Neutrophil (primary cell): Measurements from ENCODE around the gene UMOD.

Source experiments
- H3K27ac ChIP-seq: fragments of 200-600 bp; sonication (generic); 2 replicates; pipeline ENCODE4 v1.5.1; 2016; ENCODE audit warnings: mild to moderate bottlenecking, moderate library complexity
- H3K27me3 ChIP-seq: fragments of 200-600 bp; sonication (generic); 2 replicates; pipeline ENCODE4 v1.6.0; 2016; ENCODE audit warnings: mild to moderate bottlenecking
- H3K36me3 ChIP-seq: fragments of 200-600 bp; sonication (generic); 2 replicates; pipeline ENCODE4 v1.5.1; 2017
- H3K4me1 ChIP-seq, 2 experiments: fragments of 200-600 bp in 1 of 2; sonication (generic) in 1 of 2; 1 replicate in 1 of 2; 2 replicates in 1 of 2; pipeline versions ENCODE4 v1.5.1 to v1.6.1; 2013 to 2016; ENCODE audit warnings: low read depth in 1 of 2, low read length in 1 of 2, mild to moderate bottlenecking in 1 of 2, moderate library complexity in 1 of 2; ENCODE audit not compliant: control insufficient read depth in 1 of 2, insufficient read depth in 1 of 2
- H3K4me3 ChIP-seq, 2 experiments: fragments of 200-600 bp in 1 of 2; sonication (generic) in 1 of 2; 1 replicate in 1 of 2; 2 replicates in 1 of 2; pipeline ENCODE4 v1.5.1; 2013 to 2016; ENCODE audit warnings: low read depth in 1 of 2, low read length in 1 of 2, mild to moderate bottlenecking in 1 of 2, moderate library complexity in 1 of 2
- H3K9me3 ChIP-seq: fragments of 200-600 bp; sonication (generic); 2 replicates; pipeline ENCODE4 v1.5.1; 2016
- TF ChIP-seq, protein P1 (sequence below): fragments of 200-600 bp; sonication (generic); IDR thresholded peaks from 2 replicates; pipeline ENCODE4 v1.5.1; 2016; ENCODE audit warnings: antibody characterized with exemption

The UMOD gene

DNA sequence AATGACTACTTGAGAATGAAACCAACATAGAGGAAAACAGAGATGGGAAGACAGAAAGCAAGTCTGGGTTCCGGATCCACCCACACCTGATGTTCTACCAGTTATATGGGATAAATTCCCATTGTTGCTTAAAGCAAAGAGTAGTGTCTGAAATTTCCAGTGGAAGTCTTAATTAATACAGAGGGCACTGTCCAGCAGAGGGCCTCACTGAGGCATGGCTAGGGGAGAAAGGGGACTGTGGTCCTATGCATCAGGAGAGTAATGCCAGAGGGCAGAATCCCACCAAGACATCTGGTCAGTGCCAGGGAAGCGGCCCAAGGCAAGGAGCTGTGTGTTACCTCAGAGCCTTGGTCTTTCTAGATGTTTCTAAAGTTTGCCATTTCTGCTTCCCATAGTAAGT, 7.5 kb upstream of the UMOD start:
- no peak overlapping the region for H3K27ac ChIP-seq
- H3K27me3 ChIP-seq, result no peaks in the 10 kb centered on the region
- no peaks in the 10 kb centered on the region for H3K9me3 ChIP-seq
- no peaks in the 10 kb centered on the region for H3K4me1 ChIP-seq
- no peaks in the 10 kb centered on the region for H3K36me3 ChIP-seq
- TF ChIP-seq, protein P1, sequence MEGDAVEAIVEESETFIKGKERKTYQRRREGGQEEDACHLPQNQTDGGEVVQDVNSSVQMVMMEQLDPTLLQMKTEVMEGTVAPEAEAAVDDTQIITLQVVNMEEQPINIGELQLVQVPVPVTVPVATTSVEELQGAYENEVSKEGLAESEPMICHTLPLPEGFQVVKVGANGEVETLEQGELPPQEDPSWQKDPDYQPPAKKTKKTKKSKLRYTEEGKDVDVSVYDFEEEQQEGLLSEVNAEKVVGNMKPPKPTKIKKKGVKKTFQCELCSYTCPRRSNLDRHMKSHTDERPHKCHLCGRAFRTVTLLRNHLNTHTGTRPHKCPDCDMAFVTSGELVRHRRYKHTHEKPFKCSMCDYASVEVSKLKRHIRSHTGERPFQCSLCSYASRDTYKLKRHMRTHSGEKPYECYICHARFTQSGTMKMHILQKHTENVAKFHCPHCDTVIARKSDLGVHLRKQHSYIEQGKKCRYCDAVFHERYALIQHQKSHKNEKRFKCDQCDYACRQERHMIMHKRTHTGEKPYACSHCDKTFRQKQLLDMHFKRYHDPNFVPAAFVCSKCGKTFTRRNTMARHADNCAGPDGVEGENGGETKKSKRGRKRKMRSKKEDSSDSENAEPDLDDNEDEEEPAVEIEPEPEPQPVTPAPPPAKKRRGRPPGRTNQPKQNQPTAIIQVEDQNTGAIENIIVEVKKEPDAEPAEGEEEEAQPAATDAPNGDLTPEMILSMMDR, result no peak
- H3K4me3 ChIP-seq, result no peak overlapping the region

DNA sequence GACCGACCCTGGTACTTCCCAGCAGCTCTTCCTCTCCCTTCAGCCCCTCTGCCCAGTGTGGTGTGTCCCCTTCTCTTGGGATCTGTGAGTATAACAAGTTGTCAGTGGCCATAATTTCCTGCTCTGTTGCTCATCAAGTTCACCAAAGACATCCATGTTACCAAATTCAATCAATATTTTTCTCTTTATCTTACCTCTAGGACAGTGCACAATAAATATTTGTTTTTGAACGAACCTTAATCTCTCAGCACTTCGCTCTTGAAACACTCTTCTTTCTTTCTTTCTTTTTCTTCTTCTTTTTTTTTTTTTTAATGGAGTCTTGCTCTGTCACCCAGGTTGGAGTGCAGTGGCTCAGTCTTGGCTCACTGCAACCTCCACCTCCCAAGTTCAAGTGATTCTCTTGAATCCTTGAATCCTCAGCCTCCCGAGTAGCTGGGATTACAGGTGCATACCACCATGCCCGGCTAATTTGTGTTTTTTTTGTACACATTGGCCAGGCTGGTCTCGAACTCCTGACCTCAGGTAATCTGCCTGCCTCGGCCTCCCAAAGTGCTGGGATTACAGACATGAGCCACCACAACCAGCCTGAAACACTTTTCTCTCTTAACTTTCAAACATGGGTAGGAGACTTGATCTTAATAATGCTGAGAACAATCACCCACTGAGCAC, 2.7 kb upstream of the UMOD start:
- H3K4me3 ChIP-seq, result no peak overlapping the region
- H3K9me3 ChIP-seq, result no peaks in the 10 kb centered on the region
- no peaks in the 10 kb centered on the region for H3K4me1 ChIP-seq
- peaks cover 8% of the 10 kb centered on the region for H3K27me3 ChIP-seq
- TF ChIP-seq, protein P1, result no peak
- no peak overlapping the region for H3K27ac ChIP-seq
- H3K36me3 ChIP-seq, result no peaks in the 10 kb centered on the region

DNA sequence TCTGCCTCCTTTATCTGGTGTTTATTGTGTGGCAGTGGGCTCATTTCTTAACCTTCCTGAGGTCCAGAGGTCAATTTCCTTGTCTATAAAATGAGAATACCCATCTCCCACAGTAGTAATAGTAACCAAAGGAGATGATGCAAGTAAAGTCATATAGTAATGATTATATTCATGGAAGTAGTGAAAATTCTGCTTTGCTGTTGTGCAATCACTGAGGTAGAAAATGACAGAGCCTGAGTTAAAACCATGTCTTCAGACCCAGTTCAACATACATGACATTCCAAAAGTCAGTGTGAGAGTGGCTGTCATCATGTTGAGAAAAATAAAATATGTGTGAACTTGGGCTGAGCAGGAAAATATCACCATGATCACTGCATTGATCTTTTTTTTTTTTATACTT, 864 bp upstream of the UMOD start:
- Histone ChIP-seq H3K9me3 (no peaks in the 10 kb centered on the region), H3K27me3 (peaks cover 20% of the 10 kb centered on the region), H3K4me1 (no peaks in the 10 kb centered on the region), H3K36me3 (no peaks in the 10 kb centered on the region), H3K4me3 (no peak overlapping the region), H3K27ac (no peak overlapping the region)
- TF ChIP-seq, protein P1, result no peak

DNA sequence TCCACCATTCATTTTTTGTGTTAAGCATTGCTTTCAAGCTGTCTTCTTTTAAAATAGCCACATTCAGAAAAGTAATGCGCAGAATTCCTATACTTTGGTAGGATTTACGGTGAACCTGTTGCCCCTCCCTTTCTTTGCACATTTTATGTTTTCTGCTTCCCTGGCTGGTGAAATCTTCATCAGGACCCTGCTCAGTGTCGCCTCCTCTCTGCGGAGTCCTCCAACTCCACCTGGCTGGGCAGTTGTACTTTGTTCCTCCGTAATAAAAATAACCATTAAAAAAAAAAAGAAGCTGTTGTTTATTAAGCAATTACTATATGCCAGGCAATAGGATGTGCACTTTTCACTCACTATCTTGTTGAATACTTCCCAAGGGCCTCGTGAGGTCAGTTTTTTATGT, 2.9 kb downstream of the UMOD start:
- no peak overlapping the region for H3K27ac ChIP-seq
- TF ChIP-seq, protein P1, result no peak

GRCh38 chr16:20348365-20349185, 3.9 kb downstream of the UMOD start:
- H3K4me3 ChIP-seq, result no peak overlapping the region
- H3K4me1 ChIP-seq, result no peaks in the 10 kb centered on the region
- H3K36me3 ChIP-seq, result no peaks in the 10 kb centered on the region
- peaks cover 28% of the 10 kb centered on the region for H3K27me3 ChIP-seq
- no peak overlapping the region for H3K27ac ChIP-seq
- H3K9me3 ChIP-seq, result no peaks in the 10 kb centered on the region
- TF ChIP-seq, protein P1, result no peak

More for the DNA sequence above, 2.9 kb downstream of the UMOD start:
- no peaks in the 10 kb centered on the region for H3K36me3 ChIP-seq
- no peaks in the 10 kb centered on the region for H3K4me1 ChIP-seq
- H3K4me3 ChIP-seq, result no peak overlapping the region
- H3K9me3 ChIP-seq, result no peaks in the 10 kb centered on the region
- peaks cover 28% of the 10 kb centered on the region for H3K27me3 ChIP-seq
